GM08714 (cell line): ENCODE measurements around the gene FADS6.

Source experiments
- H3K4me3 ChIP-seq: fragments of 200-500 bp; sonication (Bioruptor generic); 2 replicates; pipeline ENCODE4 v1.5.1; 2014; ENCODE audit warnings: mild to moderate bottlenecking, low read length, inconsistent platforms
- ZNF274 ChIP-seq: IDR thresholded peaks from 2 replicates; pipeline ENCODE4 v1.6.1; 2012; ENCODE audit warnings: mild to moderate bottlenecking, low read depth, low read length

The FADS6 gene

GRCh38 chr17:74861662-74862107, 31.7 kb downstream of the FADS6 start:
- no peak overlapping the region for H3K4me3 ChIP-seq

GRCh38 chr17:74860872-74861661, 32.4 kb downstream of the FADS6 start:
- no peak for TF ChIP-seq ZNF274
- H3K4me3 ChIP-seq, result no peak overlapping the region

More at GRCh38 chr17:74861662-74862107, 31.7 kb downstream of the FADS6 start:
- TF ChIP-seq ZNF274, result no peak

- TF ChIP-seq ZNF274, result no peak
- H3K4me3 ChIP-seq, result no peak overlapping the region
Measured at GRCh38 chr17:74860229-74860871, 33.1 kb downstream of the FADS6 start.

- no peak for TF ChIP-seq ZNF274
- no peak within 1 kb of the TSS for H3K4me3 ChIP-seq
Measured at GRCh38 chr17:74859459-74860228, 33.8 kb downstream of the FADS6 start, which contains the start of gene GRIN2C. Gene GRIN2C, minus strand, starts transcription at chr17:74859885. Its CDS starts 4,793 bp downstream, at chr17:74855092.

GRCh38 chr17:74858672-74859458, 34.6 kb downstream of the FADS6 start:
- no peak overlapping the region for H3K4me3 ChIP-seq
- no peak for TF ChIP-seq ZNF274

GRCh38 chr17:74857191-74857590, 36.2 kb downstream of the FADS6 start:
- no peak overlapping the region for H3K4me3 ChIP-seq
- no peak for TF ChIP-seq ZNF274

- TF ChIP-seq ZNF274, result no peak
- H3K4me3 ChIP-seq, result no peak overlapping the region
Measured at GRCh38 chr17:74856112-74856511, 37.3 kb downstream of the FADS6 start.

GRCh38 chr17:74855323-74855722, 38.1 kb downstream of the FADS6 start:
- H3K4me3 ChIP-seq, result no peak overlapping the region
- no peak for TF ChIP-seq ZNF274

GRCh38 chr17:74854792-74855191, 38.6 kb downstream of the FADS6 start:
- TF ChIP-seq ZNF274, result no peak
- H3K4me3 ChIP-seq, result no peak overlapping the region

- TF ChIP-seq ZNF274, result no peak
- H3K4me3 ChIP-seq, result no peak overlapping the region
Measured at GRCh38 chr17:74853669-74854068, 39.8 kb downstream of the FADS6 start.

- no peak for TF ChIP-seq ZNF274
- H3K4me3 ChIP-seq, result no peak overlapping the region; the same call in 1 of the 2 replicates
Measured at GRCh38 chr17:74853048-74853397, 40.4 kb downstream of the FADS6 start.

GRCh38 chr17:74852237-74853047, 41.0 kb downstream of the FADS6 start:
- H3K4me3 ChIP-seq, result peak overlapping the region; percentile 5; the same call in 1 of the 2 replicates
- no peak for TF ChIP-seq ZNF274
